GM21390 (cell line): Measurements from ENCODE around the gene ZNF595.
"Not testable (repeated sequence)": the region's sequence is repeated elsewhere in the genome, so short reads cannot be mapped to it uniquely, and the experiment has no call there.

ENCODE experiments used
- ATAC-seq: cut with Tn5 transposase; IDR thresholded peaks from one replicate; pipeline ENCODE4 v1.9.1; 2021; ENCODE audit not compliant: unreplicated experiment

The ZNF595 gene

GRCh38 chr4:52804-53479, at the start of gene ZNF595:
TSS of gene ZNF595 (plus strand) at chr4:53321. CDS start at chr4:53489, 168 bp downstream.
- ATAC-seq, result not testable (repeated sequence)

- ATAC-seq, result not testable (repeated sequence)
Observed at GRCh38 chr4:9937-10870, 42.9 kb upstream of the ZNF595 start.

- not testable (repeated sequence) for ATAC-seq
Observed at GRCh38 chr4:11095-11815, 41.9 kb upstream of the ZNF595 start.

- ATAC-seq, result peak; percentile 81
Observed at GRCh38 chr4:11816-12417, 41.2 kb upstream of the ZNF595 start.

GRCh38 chr4:18128-18527, 35.0 kb upstream of the ZNF595 start:
- not testable (repeated sequence) for ATAC-seq

- not testable (repeated sequence) for ATAC-seq
Observed at GRCh38 chr4:18589-18988, 34.5 kb upstream of the ZNF595 start.

GRCh38 chr4:22882-23281, 30.2 kb upstream of the ZNF595 start:
- not testable (repeated sequence) for ATAC-seq

GRCh38 chr4:24359-24758, 28.8 kb upstream of the ZNF595 start:
- not testable (repeated sequence) for ATAC-seq

GRCh38 chr4:27501-27900, 25.6 kb upstream of the ZNF595 start:
- not testable (repeated sequence) for ATAC-seq

GRCh38 chr4:28767-29542, 24.2 kb upstream of the ZNF595 start:
- ATAC-seq, result not testable (repeated sequence)

- not testable (repeated sequence) for ATAC-seq
Observed at GRCh38 chr4:33314-33713, 19.8 kb upstream of the ZNF595 start.

GRCh38 chr4:36559-37415, 16.3 kb upstream of the ZNF595 start:
- ATAC-seq, result not testable (repeated sequence)

GRCh38 chr4:38202-38601, 14.9 kb upstream of the ZNF595 start:
- ATAC-seq, result not testable (repeated sequence)

- ATAC-seq, result not testable (repeated sequence)
Observed at GRCh38 chr4:43375-43774, 9.7 kb upstream of the ZNF595 start.

- ATAC-seq, result not testable (repeated sequence)
Observed at GRCh38 chr4:51253-51652, 1.9 kb upstream of the ZNF595 start.

- peak; percentile 39 for ATAC-seq
Observed at GRCh38 chr4:51655-52277, 1.4 kb upstream of the ZNF595 start.

- not testable (repeated sequence) for ATAC-seq
Observed at GRCh38 chr4:53521-53920, 400 bp downstream of the ZNF595 start.

- ATAC-seq, result not testable (repeated sequence)
Observed at GRCh38 chr4:64733-65132, 11.6 kb downstream of the ZNF595 start.

- ATAC-seq, result no peak
Observed at GRCh38 chr4:71830-72229, 18.7 kb downstream of the ZNF595 start.
